GM12892 (cell line): Measurements from ENCODE around the gene NBEA. TPM values are rescaled to one million over a fixed set of nuclear protein-coding genes. Genes with fewer than 3 reads are reported as not detected.
A peak's percentile ranks its signal among the peaks of the same experiment; 100 is the strongest.
"Not testable (repeated sequence)": the region's sequence is repeated elsewhere in the genome, so short reads cannot be mapped to it uniquely, and the experiment has no call there.

Experiments used
- DNase-seq: peaks from one replicate; pipeline ENCODE4 v3.0.0; 2011; ENCODE audit not compliant: insufficient read length
- FAIRE-seq: peaks from 2 replicates; lab custom pipeline; 2011; peaks lifted over from hg19 to GRCh38; lab: Jason Lieb, UNC
- POLR2A ChIP-seq: IDR thresholded peaks from 2 replicates; pipeline ENCODE4 v1.6.1; 2011; ENCODE audit warnings: low read depth, low read length, control low read depth
- POLR2AphosphoS5 ChIP-seq: IDR thresholded peaks from 2 replicates; pipeline ENCODE4 v1.6.1; 2011; ENCODE audit warnings: low read depth, low read length, control low read depth
- TAF1 ChIP-seq: IDR thresholded peaks from 2 replicates; pipeline ENCODE4 v1.6.1; 2011; ENCODE audit warnings: low read depth, mild to moderate bottlenecking, control low read depth, low read length, borderline replicate concordance
- polyA plus RNA-seq: library from polyadenylated mRNA; unstranded; fragments of >200 nt; gene quantifications from one replicate; pipeline ENCODE4 v1.2.1, GENCODE V29; 2012; ENCODE audit warnings: missing spikeins, inconsistent platforms; ENCODE audit not compliant: missing spikeins

Gene NBEA, protein sequence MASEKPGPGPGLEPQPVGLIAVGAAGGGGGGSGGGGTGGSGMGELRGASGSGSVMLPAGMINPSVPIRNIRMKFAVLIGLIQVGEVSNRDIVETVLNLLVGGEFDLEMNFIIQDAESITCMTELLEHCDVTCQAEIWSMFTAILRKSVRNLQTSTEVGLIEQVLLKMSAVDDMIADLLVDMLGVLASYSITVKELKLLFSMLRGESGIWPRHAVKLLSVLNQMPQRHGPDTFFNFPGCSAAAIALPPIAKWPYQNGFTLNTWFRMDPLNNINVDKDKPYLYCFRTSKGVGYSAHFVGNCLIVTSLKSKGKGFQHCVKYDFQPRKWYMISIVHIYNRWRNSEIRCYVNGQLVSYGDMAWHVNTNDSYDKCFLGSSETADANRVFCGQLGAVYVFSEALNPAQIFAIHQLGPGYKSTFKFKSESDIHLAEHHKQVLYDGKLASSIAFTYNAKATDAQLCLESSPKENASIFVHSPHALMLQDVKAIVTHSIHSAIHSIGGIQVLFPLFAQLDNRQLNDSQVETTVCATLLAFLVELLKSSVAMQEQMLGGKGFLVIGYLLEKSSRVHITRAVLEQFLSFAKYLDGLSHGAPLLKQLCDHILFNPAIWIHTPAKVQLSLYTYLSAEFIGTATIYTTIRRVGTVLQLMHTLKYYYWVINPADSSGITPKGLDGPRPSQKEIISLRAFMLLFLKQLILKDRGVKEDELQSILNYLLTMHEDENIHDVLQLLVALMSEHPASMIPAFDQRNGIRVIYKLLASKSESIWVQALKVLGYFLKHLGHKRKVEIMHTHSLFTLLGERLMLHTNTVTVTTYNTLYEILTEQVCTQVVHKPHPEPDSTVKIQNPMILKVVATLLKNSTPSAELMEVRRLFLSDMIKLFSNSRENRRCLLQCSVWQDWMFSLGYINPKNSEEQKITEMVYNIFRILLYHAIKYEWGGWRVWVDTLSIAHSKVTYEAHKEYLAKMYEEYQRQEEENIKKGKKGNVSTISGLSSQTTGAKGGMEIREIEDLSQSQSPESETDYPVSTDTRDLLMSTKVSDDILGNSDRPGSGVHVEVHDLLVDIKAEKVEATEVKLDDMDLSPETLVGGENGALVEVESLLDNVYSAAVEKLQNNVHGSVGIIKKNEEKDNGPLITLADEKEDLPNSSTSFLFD (N-terminal part only)
- 0.19 TPM for polyA plus RNA-seq

DNA sequence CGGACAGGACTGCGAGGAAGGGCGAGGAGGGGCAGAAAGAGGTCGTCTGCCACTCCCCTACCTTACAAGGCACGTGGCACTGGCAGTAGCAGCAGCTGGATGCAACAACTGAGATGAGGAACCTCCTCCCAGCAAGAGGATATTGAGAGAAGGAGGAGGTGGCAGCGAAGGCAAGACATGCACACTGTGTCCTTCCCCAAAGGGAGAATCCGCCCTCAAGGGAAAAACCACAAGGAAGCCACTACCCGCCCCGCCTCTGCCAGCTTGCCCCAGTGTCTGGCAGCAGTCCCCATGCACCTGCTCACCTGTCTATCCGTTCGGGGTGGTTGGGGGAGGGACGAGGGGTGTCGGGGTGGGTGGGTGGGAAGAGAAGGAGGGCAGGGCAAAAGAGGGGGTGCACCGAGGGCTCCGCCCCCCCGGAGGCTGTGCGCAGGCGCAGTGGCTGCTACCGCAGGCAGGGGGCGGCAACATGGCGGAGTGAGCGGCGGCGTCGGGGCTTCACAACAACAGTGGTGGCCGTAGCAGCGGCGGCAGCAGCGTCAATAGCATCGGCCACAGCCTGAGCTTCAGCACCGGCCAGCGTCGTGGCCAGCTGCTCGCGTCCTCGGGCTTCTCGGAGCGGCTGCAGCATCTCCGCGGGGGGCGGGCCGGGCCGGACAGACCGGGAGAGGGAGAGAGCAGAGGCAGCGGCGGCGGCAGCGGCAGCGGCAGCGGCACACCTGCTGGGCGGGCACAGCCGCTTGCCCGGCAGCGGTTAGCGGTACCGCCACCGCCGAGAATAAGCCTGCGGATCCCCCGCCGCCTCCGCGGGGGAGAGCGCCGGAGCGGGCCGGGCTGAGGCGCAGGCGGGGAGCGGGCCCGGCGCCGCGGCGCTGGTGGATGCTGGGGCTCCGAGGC lies at the start of gene NBEA:
TSS of gene NBEA (plus strand) at position 436 of the 897 bp plus-strand sequence. CDS start 551 bp downstream, outside the sequence.
- TF ChIP-seq POLR2A: no peak
- no peak for TF ChIP-seq TAF1
- peak; percentile 84 for FAIRE-seq
- DNase-seq: peak; percentile 58

DNA sequence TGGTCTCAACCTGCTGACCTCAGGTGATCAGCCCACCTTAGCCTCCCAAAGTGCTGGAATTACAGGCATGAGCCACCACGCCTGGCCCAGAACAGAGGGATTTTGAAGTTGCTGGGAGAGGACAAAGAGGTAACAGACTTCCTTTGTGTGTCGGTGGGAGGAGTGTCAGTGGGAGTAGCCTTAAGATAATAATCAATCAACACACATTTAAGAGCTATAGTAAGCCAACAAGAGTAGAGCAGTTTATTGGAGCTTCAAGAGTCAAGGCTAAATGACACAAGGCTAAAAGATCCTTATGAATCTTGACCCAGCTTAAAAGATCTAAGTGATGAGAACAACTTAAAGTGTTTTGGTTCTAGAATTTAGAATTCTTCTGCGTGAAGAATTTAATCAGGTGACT lies 47.3 kb upstream of the NBEA start:
- no peak for TF ChIP-seq POLR2A
- TF ChIP-seq POLR2AphosphoS5: no peak
- no peak for TF ChIP-seq TAF1
- DNase-seq (no peak), FAIRE-seq (no peak)

DNA sequence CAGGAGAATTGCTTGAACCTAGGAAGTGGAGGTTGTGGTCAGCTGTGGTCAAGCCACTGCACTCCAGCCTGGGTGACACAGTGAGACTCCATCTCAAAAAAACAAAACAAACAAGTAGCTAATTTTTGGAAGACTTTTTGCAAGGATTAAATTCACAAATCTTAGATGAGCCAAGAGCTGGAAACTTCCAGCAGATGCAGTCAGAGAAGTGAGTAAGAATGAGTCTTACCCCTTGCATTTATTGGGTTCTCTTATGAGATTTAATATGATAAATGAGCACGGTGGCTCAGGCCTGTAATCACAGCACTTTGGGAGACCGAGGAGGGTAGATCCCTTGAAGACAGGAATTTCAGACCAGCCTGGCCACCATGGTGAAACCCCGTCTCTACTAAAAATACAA lies 44.9 kb upstream of the NBEA start:
- no peak for DNase-seq
- TF ChIP-seq POLR2A (no peak), TAF1 (no peak), POLR2AphosphoS5 (no peak)
- FAIRE-seq: no peak

DNA sequence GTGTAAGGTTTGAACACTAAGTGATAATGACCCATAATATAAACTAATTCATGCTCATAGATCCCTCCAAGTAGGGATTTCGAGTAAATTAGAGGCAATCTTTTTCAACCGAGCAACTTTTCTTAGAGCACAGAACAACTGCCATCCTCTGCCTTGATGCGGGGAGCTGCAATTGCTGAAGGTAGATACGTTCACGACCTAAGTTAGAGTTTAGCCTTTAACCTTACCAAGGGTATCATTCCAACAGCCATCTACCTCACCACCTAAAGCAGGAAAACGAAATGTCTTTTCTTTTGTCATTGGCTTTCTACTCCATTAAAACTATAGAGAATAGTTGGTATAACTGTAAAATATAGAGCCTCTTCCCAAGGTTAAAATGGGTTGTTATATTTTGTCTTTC lies 42.2 kb upstream of the NBEA start:
- DNase-seq (no peak), FAIRE-seq (no peak)
- no peak for TF ChIP-seq TAF1
- TF ChIP-seq POLR2AphosphoS5: no peak
- TF ChIP-seq POLR2A: no peak

DNA sequence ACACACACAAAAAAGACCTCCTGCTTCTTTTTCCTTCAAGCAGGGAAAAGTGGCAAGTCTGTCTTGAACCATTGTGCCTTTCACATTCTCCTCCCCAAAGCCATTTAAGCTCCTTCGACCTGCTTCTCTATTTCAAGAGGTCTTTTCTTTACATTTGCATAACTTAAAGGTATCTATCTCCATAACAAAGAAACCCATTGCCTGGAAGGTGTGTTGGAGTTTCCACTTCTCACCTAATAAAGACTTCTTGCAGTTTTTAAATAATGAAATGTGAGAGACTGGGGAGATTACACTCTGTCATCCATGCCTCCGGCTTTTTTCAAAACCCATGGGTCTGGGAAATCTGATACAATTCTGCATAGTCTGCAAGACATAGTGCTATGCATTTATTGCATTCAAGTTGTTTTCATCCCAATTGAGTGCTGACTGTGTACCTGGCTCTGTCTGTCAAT lies 41.8 kb upstream of the NBEA start:
- FAIRE-seq (no peak), DNase-seq (no peak)
- TF ChIP-seq POLR2A (no peak), POLR2AphosphoS5 (no peak), TAF1 (no peak)

DNA sequence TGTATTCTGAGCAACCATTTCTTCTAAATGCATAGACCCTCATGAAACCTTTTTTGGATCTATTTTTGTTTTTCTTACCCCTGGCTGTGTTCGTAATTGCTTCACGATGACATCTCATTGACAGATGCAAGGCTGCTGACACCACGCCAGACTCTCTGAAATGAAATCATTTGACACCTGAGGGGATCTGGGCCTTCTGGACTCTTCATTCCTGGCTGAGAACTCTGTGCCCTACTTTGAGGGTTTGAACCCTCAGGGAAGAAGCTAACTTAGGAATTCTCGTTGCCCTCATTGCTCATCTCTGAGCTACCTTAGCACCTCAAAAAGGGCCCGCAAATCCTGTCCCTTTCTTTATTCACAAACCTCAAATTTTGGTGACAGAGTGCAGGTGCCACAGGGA lies 40.5 kb upstream of the NBEA start:
- FAIRE-seq (no peak), DNase-seq (no peak)
- TF ChIP-seq TAF1 (no peak), POLR2A (no peak), POLR2AphosphoS5 (no peak)

DNA sequence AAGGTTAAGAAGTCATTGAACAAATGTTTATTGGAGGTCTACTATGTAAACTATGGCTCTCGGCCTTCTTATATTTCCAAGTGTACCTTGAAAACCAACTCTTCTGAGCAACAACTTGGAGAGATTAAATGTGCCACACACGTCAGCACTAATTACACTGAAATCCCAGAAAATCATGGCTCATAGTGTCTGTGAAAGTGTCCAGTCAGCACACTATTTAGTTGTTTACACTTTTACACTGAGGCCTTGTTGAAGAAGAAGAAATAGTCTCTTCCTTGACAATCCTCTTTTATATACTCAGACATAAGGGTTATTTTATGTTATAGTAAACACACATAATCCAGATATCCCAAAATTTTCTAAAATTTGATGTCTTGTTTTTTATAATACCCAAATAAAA lies 30.9 kb upstream of the NBEA start:
- no peak for TF ChIP-seq POLR2AphosphoS5
- TF ChIP-seq TAF1: no peak
- no peak for TF ChIP-seq POLR2A
- FAIRE-seq: no peak

DNA sequence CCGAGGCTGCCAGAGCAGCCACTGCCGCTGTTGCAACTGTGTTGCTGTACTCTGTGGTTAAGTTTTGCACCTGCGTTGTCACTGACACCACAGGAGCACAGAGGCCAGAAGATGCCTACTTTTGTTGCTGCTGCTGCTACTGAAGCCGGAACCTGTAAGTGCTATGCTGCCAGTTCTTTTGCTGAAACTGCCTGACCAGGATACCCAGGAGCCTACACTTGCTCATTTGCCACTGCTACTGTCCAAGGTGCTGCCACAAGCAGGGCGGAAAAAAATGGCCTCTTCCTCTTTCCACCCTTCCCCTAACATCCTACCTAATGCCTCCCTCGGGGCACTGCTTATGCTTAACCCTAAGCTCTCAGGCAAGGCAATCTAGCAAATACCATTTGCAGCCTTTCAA lies 29.0 kb upstream of the NBEA start:
- DNase-seq (no peak), FAIRE-seq (no peak)

More for the DNA sequence above, 30.9 kb upstream of the NBEA start:
- DNase-seq: no peak

DNA sequence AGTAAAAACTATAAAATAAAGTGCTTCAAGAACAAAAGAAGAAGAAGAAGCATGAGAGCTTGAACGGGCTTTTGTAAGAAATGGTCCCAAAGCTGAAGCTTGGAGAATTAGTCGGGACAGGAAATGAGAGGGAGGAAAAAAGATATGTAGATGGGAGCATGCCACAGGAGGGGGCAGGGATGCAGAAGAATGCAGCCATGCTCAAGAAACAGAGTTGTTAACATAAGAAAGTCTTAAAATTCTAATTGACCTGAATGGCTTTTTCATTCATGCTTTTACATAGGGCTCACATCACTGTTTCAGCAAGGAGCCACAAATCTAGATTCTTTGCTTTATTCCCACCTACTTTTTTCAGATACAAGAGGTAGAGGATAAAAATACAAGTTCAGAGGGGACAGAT lies 27.7 kb upstream of the NBEA start:
- TF ChIP-seq POLR2AphosphoS5 (no peak), TAF1 (no peak), POLR2A (no peak)
- FAIRE-seq (no peak), DNase-seq (no peak)

More for the DNA sequence above, 29.0 kb upstream of the NBEA start:
- TF ChIP-seq POLR2AphosphoS5 (no peak), POLR2A (no peak), TAF1 (no peak)

DNA sequence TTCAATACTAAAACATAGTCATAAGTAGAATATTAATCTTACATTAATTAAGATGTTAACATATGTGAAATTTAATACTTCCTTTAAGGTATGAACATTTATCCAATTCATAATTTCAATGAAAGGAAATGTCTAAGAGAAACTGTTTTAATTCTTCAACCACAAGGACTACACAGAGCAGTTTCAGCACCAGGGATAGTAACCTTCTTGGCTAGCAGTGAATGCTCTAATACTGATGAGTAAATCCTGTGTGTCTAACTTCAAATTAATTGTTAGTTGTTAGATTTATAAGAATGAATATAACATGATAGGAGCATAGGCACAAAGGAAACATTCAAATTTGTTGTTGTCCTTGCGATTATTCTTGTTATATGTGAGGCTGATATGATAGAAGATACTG lies 15.6 kb upstream of the NBEA start:
- TF ChIP-seq POLR2A (no peak), POLR2AphosphoS5 (no peak), TAF1 (no peak)
- FAIRE-seq: no peak
- no peak for DNase-seq

DNA sequence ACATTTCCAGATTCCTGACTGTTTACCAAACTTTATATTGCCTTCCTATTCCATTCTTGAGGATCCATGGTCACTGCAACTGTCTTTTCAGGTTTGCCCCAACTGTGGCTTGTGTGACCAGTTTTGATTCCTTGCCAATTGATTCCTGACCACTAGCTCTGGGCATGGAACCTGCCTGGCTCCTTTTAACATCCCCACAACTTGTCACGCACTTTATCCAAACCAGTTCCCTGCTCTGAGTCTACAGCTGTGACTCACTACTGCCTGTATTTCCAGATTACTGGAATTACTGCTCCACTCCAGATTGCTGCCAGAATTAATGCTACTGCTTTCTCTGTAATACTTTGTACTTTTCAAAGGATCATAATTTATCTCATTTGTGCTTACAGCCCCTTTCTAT lies 13.4 kb upstream of the NBEA start:
- FAIRE-seq, DNase-seq: not testable (repeated sequence)
